KG1 (cell line): ENCODE measurements around the gene CDH23.

Experiments
- DNase-seq: peaks from one replicate; lab custom pipeline; 2025; lab: John Stamatoyannopoulos, UW

Gene CDH23

DNA sequence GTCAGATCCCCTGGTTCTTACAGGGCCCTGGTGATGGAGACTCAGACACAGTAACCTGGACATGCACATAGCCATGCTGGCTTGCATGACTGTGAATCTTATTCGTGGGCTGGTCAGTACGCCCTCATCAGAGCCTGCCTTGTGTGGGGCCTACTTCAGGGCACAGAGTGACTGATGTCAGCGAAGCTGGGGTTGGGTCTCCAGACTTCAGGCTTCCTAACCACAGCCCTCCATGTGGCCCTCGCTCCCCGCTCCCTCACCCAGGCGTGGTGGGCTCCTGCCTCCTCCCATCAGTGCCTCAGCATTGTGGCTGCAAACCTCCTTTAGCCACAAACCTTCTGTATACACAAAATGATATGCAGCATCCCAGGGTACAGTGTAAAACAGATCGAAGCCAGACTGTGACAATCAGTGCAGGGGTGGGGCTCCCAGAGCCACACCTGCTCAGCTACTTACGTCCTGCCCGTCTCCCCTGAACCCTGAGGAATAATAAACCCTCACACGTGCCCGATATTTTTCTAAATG lies 329.9 kb downstream of the CDH23 start:
- no peak for DNase-seq

GRCh38 chr10:71727105-71727737 lies 330.5 kb downstream of the CDH23 start:
- peak; percentile 59 for DNase-seq

GRCh38 chr10:71727738-71728737 lies 331.3 kb downstream of the CDH23 start:
- DNase-seq = peak; percentile 67

DNA sequence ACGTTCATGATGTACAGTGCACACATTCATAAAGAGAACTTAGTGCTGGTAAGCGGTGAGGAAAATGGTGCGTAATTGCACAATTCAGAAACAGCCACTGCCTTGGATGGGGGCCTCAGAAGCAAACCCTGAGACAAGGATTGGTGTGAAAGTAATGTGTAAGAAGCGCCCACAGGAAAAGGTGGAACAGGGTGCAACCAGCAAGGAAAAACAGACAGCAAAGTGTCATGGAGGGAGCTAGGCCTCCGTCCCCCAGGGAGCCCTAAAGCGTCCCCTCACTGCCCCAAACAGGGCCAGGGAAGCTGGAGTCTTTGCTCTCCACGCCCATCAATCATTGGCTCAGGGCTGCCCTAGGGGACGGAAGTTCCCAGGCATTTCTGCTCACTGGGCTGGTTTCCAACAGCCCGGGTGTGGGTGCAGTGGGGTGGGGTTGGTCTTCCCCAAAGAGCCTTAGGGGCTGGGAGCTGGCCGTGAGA lies 332.5 kb downstream of the CDH23 start:
- DNase-seq = peak; percentile 47

DNA sequence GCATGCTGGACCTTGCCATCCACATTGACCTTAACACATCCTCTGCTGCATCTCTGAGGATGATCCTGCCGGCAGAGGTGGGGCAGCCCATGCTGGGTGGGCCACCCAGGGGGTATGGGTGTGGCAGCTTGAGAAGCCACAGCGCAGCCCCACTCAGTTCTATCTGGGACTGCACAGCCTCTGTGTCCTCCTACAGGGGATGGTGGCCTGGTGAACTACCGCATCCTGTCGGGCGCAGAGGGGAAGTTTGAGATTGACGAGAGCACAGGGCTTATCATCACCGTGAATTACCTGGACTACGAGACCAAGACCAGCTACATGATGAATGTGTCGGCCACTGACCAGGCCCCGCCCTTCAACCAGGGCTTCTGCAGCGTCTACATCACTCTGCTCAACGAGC lies 335.1 kb downstream of the CDH23 start:
- no peak for DNase-seq

DNA sequence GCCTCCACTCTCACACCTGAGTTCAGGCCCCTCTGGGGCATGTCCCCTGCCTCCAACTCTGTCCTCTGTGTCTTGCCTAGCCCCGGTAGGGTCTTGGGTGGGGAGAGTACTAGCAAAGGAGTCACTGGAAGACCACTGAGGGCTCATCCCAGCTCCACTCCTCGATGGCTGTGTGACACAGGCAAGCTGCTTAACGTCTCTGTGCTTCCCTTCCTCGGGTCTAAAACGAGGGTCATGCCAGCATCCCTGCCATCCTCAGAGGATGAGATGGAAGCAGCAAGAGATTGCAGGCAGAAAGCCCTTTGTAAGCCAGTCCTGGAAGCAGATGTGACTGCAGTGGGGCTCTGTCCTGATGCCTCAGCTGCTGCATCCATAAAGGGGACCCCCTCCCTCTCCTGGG lies 338.1 kb downstream of the CDH23 start:
- DNase-seq = no peak

DNA sequence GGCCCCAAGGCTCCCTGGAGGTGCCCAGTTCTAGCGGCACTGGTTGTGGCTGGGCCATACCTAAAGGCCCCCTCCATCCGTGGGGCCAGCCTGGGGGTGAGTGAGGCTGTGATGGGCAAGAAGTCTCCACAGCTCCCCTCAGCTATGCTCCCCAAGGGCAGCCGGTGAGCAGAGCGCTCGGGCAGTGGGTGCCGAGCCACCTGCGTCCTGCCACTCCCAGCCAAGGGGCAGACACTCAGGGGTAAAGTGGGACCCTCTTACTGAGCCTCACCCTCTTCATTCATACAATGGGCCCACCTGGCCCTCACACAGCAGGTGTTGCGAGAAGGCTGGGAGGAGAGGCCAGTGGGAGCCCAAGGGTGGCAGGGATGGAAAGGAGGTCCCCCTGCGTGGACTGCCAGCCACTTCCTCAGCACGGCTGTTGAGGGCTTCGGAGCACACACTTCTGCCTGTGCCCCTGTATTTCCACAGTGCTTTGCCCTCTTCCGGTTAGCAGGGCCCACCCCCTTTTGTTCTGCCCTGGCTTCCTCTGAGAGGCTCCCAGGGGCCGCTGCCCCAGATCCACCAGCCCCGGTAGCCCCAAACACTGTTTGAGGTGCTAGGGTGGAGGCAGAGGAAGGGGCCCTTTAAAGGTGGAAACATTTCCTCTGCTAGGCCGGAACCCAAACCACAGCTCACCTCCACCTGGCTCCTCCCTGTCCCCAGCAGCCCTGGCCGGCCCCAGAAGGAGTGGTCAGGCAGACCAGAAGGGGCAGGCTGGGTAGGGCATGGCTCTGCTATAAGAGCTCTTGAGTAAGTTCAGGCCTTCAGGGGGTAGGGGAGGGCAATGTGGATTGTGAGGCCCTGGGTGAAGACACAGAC lies 339.2 kb downstream of the CDH23 start:
- DNase-seq = no peak

- DNase-seq = no peak
Observed at GRCh38 chr10:71736570-71736952, 339.8 kb downstream of the CDH23 start.

GRCh38 chr10:71737001-71737833 lies 340.5 kb downstream of the CDH23 start:
- no peak for DNase-seq

DNA sequence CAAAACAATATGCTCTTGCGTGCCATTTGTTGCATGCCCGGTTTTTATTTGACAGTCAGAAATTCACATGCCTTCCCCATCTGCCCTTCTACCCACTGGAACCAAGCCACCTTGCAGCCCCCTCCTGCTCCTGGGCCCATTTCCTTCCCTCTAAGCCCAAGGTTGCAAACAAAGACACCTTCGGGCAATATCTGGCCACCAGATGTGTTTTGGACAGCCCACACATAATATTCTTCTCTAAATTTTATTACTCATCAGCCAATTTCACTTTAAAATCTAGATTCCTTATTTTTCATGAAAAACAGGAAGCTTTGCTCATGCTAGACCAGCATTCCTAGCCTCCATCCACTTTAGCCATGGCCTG lies 341.1 kb downstream of the CDH23 start:
- no peak for DNase-seq

- no peak for DNase-seq
Observed at GRCh38 chr10:71739358-71739900, 342.7 kb downstream of the CDH23 start.

- no peak for DNase-seq
Observed at GRCh38 chr10:71740069-71740653, 343.4 kb downstream of the CDH23 start.

GRCh38 chr10:71741029-71741428 lies 344.3 kb downstream of the CDH23 start:
- no peak for DNase-seq

DNA sequence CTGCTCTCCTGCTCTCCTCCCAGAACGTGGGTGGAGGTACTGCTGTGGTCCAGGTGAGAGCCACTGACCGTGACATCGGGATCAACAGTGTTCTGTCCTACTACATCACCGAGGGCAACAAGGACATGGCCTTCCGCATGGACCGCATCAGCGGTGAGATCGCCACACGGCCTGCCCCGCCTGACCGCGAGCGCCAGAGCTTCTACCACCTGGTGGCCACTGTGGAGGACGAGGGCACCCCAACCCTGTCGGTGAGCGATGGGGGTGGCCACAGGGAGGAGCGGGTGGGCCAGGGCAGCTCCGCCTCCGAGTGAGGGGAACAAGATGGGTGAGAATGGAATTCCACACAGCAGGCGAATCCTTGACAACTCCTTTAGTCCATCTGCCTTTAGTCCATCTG lies 345.0 kb downstream of the CDH23 start:
- no peak for DNase-seq

DNA sequence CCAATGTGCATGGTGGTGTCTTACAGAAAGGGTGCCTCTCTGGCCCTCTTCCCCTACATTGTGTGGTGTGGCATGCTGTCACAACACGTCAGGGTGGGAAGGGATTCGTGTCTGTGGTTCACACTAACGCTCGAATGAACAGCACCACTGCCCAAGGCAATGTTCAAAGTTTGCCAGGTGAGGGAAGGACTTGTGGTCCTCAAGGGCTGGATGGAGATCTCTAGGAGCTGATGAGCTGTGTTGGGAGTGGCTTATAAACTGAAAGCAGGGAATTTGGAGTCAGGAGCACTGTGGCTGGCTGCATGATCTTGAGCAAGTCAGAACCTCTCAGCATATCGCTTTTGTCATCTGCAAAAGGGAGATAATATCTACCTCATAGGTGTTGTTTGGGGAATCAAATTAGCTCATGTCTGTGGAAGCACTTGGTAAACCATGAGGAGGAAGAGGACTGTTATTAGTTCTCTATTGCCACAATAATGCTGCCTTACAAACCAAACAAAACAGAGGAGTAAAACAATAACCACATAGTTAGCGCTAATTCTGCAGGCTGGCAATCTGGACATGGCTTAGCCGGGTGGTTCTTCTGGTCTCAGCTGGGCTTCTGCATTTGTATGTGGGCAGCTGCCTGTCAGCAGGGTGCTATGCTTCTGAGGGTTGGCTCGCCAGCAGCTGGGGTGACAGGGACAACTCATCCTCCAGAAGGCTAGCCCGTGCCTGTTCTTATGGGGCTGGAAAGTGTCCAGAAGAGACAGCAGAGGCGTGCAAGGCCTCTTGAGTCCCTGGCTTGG lies 345.8 kb downstream of the CDH23 start:
- no peak for DNase-seq

DNA sequence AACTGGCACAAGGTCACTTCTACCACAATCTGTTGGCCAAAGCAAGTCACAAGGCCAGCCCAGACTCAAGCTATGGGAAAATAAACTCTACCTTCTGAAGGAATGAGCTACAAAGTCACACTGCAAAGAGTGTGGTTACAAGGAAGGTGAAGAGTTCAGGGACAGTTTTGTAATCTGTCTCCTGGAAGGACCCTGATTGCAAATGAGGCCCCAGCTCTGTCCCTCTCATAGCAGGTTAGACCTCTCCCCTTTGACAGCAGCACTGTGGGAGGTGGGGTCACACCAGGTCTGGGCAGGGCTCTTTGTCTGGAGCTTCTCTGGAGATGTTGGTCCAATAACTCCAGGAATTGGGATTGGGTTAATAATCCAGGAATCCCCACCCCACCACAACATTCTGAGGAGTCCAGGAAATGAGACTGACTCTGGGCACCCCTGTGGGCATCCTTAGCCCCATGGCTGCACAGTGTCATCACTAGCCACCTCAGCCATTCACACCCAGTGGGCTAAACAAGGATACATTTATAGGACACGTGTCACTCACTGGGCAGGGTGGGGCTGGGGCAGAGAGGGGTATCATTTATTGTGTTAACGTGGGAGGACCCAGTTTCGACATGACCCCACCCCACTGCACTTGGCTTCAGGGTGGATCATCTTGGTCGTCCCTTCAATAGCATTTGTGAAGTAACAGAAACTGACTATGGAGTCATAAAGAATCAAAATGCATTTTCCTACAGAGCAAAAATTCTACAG lies 346.5 kb downstream of the CDH23 start:
- DNase-seq = no peak

- no peak for DNase-seq
Observed at GRCh38 chr10:71743866-71744265, 347.1 kb downstream of the CDH23 start.

DNA sequence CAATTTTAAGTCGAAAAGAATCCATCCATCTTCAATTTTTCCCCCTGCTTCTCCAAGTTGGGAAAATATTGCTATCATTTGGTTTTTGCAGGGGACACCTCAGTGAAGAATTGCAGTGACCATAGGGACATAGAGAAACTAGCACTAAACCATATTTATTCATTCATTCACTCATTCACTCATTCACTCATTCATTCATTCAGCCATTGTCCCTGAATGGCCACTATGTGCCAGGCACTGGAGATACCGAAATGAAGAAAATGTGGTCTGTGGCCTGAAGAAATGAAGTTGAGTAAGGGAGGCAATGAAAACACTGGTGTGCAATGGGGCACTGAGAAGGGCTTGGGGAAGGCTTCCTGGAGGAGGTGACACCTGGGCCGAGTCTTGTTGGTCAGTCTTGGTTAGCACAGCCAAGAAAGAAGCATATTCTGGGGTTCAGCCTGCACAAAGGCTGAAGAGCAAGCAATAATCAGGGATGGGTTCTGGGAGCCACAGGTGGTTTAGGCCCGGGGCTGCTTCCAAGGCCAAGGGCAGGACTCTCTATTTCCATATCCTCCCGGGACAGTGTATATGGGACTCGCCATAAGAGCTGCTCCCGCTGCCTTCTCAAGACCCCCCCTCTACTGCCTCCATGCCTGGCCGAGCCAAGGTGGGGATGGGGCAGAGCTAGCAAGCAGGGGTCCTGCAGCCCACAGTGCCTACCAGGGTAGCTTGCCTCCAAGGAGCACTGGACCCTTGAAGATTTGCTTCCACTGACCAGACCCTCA lies 348.4 kb downstream of the CDH23 start:
- DNase-seq = no peak
